Measurements from ENCODE around the gene LZIC. TPM values are rescaled to one million over a fixed set of nuclear protein-coding genes. Genes with fewer than 3 reads are reported as not detected.

LZIC gene
- total RNA-seq, 1 donor from 2014 or later, result 29.7 TPM

GRCh38 chr1:9890224-9890731 is 52.9 kb downstream of the LZIC start:
- intact Hi-C loops (cut with DNase I), result no loop called here
- no peak for DNase-seq (ENCODE audit: low spot score)

- no peak for DNase-seq (ENCODE audit: low spot score)
- intact Hi-C loops (cut with DNase I), result no loop called here
Measured at GRCh38 chr1:9889411-9889810, 53.8 kb downstream of the LZIC start.

- intact Hi-C loops (cut with DNase I), result no loop called here
- DNase-seq (ENCODE audit: low spot score), result no peak
Measured at GRCh38 chr1:9888886-9889285, 54.3 kb downstream of the LZIC start.

GRCh38 chr1:9887070-9887469 is 56.1 kb downstream of the LZIC start:
- intact Hi-C loops (cut with DNase I), result no loop called here
- DNase-seq (ENCODE audit: low spot score), result no peak

GRCh38 chr1:9886092-9886742 is 57.0 kb downstream of the LZIC start:
- DNase-seq (ENCODE audit: low spot score), result no peak

GRCh38 chr1:9884805-9885204 is 58.4 kb downstream of the LZIC start:
- DNase-seq (ENCODE audit: low spot score), result no peak

More at GRCh38 chr1:9886092-9886742, 57.0 kb downstream of the LZIC start:
- intact Hi-C loops (cut with DNase I), result no loop called here

GRCh38 chr1:9883585-9884449 is 59.4 kb downstream of the LZIC start:
- no peak for DNase-seq (ENCODE audit: low spot score)
- intact Hi-C loops (cut with DNase I), result no loop called here

More at GRCh38 chr1:9884805-9885204, 58.4 kb downstream of the LZIC start:
- intact Hi-C loops (cut with DNase I), result no loop called here

GRCh38 chr1:9882945-9883303 is 60.3 kb downstream of the LZIC start:
- intact Hi-C loops (cut with DNase I), result no loop called here
- no peak for DNase-seq (ENCODE audit: low spot score)

GRCh38 chr1:9882296-9882944 is 60.8 kb downstream of the LZIC start:
- intact Hi-C loops (cut with DNase I), result no loop called here
- no peak for DNase-seq (ENCODE audit: low spot score)

- no peak for DNase-seq (ENCODE audit: low spot score)
- intact Hi-C loops (cut with DNase I), result no loop called here
Measured at GRCh38 chr1:9881838-9882249, 61.3 kb downstream of the LZIC start.

Small RNA genes within 50 kb of the gene (microRNA-seq; reads per million reads assigned to microRNA genes)
- gene MIR5697, result 1.3 reads per million

Other genes starting within 250 kb of the LZIC start
- gene CLSTN1, start 119.4 kb downstream of the LZIC start, total RNA-seq, result 59.1 TPM
- 19.3 TPM for gene CTNNBIP1, start 33.1 kb downstream of the LZIC start, total RNA-seq
- gene NMNAT1, start 84 bp upstream of the LZIC start, total RNA-seq, result 18.5 TPM
- gene RBP7, start 53.8 kb upstream of the LZIC start, total RNA-seq, result 7.4 TPM
- 62.1 TPM for gene UBE4B, start 89.6 kb upstream of the LZIC start, total RNA-seq